ENCODE data around the gene CENPP.

CENPP gene

GRCh38 chr9:92393686-92394085 is 67.9 kb downstream of the CENPP start:
- ChIA-PET CTCF (interaction anchor here (1.2 kb wide), 1 partner anchor 125 kb away, joined by 3 read pairs; no protein-coding TSS in a partner anchor), POLR2A (no interaction called here)
- no peak for TF ChIP-seq CTCF (IDR thresholded peaks at IDR 0.05; ENCODE audit: control extremely low read depth, extremely low read depth, low read depth, missing control alignments)
- no peak for DNase-seq (ENCODE audit: extremely low spot score)

GRCh38 chr9:92395617-92396016 is 69.9 kb downstream of the CENPP start:
- ChIA-PET POLR2A (no interaction called here), CTCF (no interaction called here)
- no peak for DNase-seq (ENCODE audit: extremely low spot score)
- no peak for TF ChIP-seq CTCF (IDR thresholded peaks at IDR 0.05; ENCODE audit: control extremely low read depth, extremely low read depth, low read depth, missing control alignments)

DNA sequence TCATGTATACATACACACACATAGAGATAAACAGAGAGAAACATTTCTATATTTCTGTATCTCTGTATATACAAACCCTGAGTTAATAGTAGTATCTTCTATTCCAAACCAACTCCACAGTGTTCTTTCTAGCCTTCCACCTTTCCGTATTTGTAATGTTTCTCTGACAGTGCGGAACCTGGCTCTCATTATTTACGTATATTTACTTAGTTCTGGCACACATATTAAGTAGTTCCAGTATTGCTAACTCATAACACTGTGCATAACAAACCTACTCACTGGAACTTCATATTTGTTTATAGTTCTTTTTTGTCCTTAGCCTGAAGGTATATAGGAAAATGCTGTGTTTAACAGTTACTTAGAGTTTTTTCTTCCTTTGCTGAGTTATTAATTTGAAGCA is 72.1 kb downstream of the CENPP start:
- ChIA-PET POLR2A (no interaction called here), CTCF (interaction anchor here (1.2 kb wide), 2 partner anchors 9 to 257 kb away, joined by 3 read pairs; no protein-coding TSS in a partner anchor)
- DNase-seq (ENCODE audit: extremely low spot score) = no peak
- no peak for TF ChIP-seq CTCF (IDR thresholded peaks at IDR 0.05; ENCODE audit: control extremely low read depth, extremely low read depth, low read depth, missing control alignments)

DNA sequence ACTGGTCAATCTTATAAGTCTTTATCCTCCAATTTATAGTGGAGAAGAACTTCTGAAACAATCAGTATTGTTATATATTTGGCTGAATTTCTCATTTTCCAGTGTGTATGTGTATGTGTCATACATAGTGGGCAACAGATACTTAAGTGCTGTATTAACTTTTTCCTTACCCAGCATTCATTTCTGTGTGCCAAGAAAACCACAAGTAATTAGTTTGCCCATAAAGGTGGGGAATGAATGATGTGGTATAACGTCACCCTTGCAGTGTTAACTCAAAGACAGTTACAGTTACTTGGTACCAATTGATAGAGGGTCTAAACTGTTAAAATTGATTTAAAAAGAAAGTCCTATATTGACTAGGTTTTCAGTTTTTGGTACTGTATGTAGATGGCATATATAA is 76.6 kb downstream of the CENPP start:
- DNase-seq (ENCODE audit: extremely low spot score) = no peak
- ChIA-PET POLR2A (no interaction called here), CTCF (interaction anchor here (1.0 kb wide), 1 partner anchor 262 kb away, joined by 3 read pairs; no protein-coding TSS in a partner anchor)
- no peak for TF ChIP-seq CTCF (IDR thresholded peaks at IDR 0.05; ENCODE audit: control extremely low read depth, extremely low read depth, low read depth, missing control alignments)

DNA sequence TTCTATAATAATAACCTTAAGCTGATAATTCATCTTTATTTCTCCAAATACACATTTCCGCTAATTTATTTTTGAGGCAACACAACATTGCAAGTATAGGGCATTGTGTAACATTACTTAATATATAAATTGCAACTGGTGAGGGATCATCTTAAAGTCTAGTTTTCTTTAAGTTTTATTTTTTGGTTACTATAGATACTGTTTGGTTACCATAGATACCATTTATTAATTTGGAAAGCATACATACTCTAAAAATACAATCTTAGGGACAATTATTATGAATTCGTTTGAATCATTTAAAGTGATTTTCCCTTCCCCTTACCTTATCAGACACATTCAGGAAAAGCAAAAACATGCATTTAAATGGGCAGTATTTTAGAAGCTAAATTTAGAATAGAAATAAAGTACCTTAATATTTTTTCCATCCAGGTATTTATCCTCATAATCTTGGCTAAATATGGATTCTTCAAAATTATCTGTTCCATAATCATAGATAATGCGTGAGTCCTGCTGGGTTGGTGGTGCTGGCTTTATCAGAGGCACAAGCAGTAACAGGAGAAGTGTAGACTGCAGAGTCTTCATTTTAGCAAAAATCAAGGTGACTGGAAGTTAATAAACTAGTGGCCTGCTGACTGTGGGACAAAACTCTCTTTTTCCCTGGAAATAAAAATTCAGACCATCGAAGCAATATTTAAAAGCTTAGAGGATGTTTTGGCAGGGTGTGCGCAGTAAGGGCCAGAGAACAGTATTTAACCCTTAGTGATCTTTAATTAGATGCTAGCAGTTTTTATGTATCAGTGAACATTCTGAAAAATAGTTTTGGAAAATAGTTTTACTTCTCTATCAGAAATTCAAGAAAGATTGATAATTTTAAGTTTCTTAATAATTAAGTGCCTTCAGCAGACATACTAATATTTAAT is 77.3 kb downstream of the CENPP start:
- POLR2A ChIA-PET = no interaction called here
- CTCF ChIA-PET = interaction anchor here (0.9 to 2.1 kb wide), 3 partner anchors 17 to 262 kb away, joined by 3 to 6 read pairs (median 3); no protein-coding TSS in a partner anchor
- DNase-seq (ENCODE audit: extremely low spot score) = no peak
- no peak for TF ChIP-seq CTCF (IDR thresholded peaks at IDR 0.05; ENCODE audit: control extremely low read depth, extremely low read depth, low read depth, missing control alignments)

DNA sequence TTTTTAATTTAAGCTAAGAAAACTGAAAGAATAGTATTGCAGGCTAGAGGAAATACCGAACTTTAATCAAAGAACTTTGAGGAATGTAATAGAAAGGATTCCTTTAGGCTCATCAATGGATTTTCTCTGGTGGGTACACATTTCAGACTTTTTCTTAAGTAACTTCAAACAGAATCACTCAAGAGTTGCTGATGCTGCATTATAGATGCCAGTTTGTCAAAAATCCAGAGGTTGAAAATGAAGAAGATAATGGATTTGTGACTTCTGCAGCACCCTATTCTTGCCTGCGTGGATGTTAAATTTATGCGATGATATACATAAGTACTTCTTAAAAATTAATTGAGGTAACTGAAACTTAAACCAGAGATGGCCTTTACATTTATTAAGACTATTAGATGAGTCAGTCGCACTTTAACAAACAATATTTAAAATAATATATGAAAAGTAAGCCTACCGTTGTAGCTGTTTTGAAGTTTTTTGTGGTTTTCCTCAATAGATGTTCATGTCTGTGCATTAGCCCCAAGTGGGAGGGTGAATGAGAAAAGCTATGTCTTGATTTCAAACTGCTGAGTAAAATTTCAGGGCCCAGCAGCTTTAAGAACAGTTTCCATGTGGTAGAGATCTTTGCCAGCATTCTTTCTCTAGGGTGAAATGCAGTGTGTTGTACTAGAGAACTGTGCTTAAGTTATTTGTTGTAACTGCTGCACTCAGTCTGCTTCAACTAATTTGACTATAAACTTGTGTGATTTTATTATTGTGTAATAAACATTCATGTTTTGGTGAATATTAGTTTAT is 78.5 kb downstream of the CENPP start, which contains the start of gene OGN:
TSS of gene OGN (minus strand) at position 537 of the 795 bp plus-strand sequence. CDS start 1,171 bp downstream, outside the sequence.
- POLR2A ChIA-PET = no interaction called here
- CTCF ChIA-PET = interaction anchor here (2.1 kb wide), 1 partner anchor 15 kb away, joined by 6 read pairs; no protein-coding TSS in a partner anchor
- no peak for TF ChIP-seq CTCF (IDR thresholded peaks at IDR 0.05; ENCODE audit: control extremely low read depth, extremely low read depth, low read depth, missing control alignments)
- no peak for DNase-seq (ENCODE audit: extremely low spot score)
